GM13976 (cell line): ENCODE measurements around the gene ZNF175.

ENCODE experiments used
- DNase-seq: peaks from one replicate; pipeline ENCODE4 v3.0.0; 2012; ENCODE audit warnings: low spot score
- in situ Hi-C: fragments of 300-500 bp; cut with MboI; formaldehyde crosslinking; loops from one replicate; pipeline ENCODE4 v1.12.0; 2022; ENCODE audit warnings: low sequenced_read_pairs, mixed read lengths, inconsistent platforms; ENCODE audit not compliant: unreplicated experiment
- TF ChIP-seq, protein P1 (sequence below): IDR thresholded peaks from 2 replicates; pipeline ENCODE4 v1.5.1; 2012; ENCODE audit warnings: borderline replicate concordance, mild to moderate bottlenecking; ENCODE audit not compliant: insufficient read depth; ENCODE audit errors: extremely low read depth, missing control alignments, control extremely low read depth

ZNF175 gene

DNA sequence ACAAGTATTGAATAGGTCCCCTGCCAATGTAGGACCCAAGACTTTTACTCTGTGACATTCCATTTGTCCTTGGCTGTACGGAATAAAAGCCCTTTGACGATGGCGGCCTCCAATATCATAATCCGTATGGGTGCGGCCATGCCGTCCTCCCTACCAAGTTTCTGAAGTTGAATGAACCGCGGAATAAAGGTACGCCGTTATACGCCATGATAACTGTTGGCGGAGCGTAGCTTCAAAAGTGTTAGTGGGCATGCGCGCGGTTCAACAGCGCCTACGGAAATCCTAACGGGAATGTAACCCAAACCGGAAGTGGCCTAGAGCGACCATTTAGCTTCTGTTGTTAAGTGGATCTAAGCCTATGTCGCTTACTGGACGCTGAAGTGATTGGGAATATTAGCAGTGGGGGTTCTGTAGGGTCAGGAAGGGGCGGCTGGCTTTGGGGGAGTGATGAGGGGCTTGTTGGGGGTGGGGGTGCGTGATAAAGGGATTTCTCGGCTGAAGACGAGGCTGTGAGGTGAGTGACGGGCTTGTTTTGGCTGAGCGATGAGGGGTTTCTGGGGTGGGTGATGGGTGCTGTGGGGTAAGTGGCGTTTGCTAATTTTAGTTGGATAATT, at the start of gene ZNF175:
Gene ZNF175 (plus strand): TSS at position 322 of the 614 bp plus-strand sequence. CDS start 2,047 bp downstream, outside the sequence.
- in situ Hi-C loops: no loop called here
- peak; percentile 77 for DNase-seq
- TF ChIP-seq, protein P1, sequence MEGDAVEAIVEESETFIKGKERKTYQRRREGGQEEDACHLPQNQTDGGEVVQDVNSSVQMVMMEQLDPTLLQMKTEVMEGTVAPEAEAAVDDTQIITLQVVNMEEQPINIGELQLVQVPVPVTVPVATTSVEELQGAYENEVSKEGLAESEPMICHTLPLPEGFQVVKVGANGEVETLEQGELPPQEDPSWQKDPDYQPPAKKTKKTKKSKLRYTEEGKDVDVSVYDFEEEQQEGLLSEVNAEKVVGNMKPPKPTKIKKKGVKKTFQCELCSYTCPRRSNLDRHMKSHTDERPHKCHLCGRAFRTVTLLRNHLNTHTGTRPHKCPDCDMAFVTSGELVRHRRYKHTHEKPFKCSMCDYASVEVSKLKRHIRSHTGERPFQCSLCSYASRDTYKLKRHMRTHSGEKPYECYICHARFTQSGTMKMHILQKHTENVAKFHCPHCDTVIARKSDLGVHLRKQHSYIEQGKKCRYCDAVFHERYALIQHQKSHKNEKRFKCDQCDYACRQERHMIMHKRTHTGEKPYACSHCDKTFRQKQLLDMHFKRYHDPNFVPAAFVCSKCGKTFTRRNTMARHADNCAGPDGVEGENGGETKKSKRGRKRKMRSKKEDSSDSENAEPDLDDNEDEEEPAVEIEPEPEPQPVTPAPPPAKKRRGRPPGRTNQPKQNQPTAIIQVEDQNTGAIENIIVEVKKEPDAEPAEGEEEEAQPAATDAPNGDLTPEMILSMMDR: no peak

DNA sequence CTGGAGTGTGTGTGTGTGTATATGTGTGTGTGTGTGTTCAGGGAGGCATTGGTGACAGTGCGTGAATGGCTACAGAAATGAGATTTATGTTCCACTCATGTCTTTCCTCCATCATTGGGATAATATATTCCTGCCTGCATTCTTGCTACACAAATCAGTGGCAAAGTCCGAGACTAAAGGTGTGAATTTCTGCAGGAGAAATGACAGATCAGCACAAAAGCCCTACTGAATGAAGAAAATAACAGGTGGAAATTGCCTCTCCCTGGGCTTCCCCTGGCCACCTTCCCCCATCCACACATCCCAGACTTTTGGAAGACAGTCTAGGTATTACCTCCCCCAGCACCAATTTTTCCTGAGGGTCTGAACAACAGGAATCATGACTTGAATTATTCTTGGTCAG, 49.7 kb upstream of the ZNF175 start:
- TF ChIP-seq, protein P1: no peak
- DNase-seq: no peak

GRCh38 chr19:51521781-51522180, 49.3 kb upstream of the ZNF175 start:
- TF ChIP-seq, protein P1: no peak
- DNase-seq: no peak
- in situ Hi-C loops: no loop called here

More for the DNA sequence above, 49.7 kb upstream of the ZNF175 start:
- in situ Hi-C loops: no loop called here

DNA sequence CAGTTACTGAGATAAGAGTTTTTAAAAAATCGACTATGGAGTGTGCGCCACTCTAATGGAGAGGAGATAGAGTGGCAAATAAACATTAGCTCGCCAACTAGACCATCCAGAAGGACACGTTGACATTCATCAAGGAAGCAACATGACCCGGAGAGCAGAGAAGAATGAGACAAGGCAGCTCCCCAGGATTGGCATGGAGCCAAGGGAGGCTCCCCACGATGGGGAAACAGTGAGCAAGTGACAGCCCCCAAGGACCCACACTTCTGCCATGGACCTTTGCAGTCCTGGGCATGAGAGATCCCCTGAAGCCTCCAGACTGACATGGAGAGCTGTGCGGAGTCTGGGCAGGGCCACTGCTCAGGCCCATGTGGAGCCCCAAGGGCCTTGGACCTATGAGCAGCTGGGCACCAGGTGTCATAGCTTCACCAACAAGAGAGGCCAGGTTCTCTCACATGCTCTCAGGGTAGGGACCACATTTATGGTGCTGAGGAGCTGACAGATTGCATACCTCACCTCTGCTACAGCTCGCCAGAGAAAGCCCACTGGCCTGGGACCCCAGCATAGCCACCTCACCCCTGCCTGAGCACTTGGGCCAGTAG, 46.3 kb upstream of the ZNF175 start:
- TF ChIP-seq, protein P1: no peak
- no peak for DNase-seq
- in situ Hi-C loops: no loop called here

GRCh38 chr19:51525651-51526050, 45.4 kb upstream of the ZNF175 start:
- in situ Hi-C loops: no loop called here
- DNase-seq: no peak
- TF ChIP-seq, protein P1: no peak

DNA sequence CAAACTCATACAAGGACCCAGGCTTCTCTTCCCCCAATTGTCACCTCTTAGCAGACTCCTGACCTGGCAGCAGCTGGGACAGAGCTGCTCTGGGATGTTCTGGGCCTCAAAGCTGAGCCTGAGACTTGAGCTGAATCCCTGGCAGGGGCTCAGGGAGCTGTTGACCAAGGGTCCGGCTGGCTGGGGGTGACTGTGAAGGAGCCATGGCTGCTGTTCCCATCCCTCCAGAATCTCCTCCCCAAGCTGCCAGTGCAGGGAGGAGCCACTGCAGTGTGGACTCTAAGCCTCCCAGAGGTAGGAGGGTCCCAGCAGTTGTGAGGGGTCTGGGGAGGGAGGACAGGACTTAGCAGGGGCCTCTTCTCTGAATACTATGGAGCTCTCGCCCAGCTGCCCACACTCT, 41.8 kb upstream of the ZNF175 start:
- in situ Hi-C loops: no loop called here
- DNase-seq: no peak
- TF ChIP-seq, protein P1: no peak
